HG02943 (cell line): Measurements from ENCODE around the gene RBM15B.
"Not testable (repeated sequence)": the region's sequence is repeated elsewhere in the genome, so short reads cannot be mapped to it uniquely, and the experiment has no call there.

Experiments
- ATAC-seq: cut with Tn5 transposase; IDR thresholded peaks from one replicate; pipeline ENCODE4 v1.9.1; 2021; ENCODE audit warnings: mild to moderate bottlenecking, low read depth, moderate library complexity; ENCODE audit not compliant: unreplicated experiment

The RBM15B gene

DNA sequence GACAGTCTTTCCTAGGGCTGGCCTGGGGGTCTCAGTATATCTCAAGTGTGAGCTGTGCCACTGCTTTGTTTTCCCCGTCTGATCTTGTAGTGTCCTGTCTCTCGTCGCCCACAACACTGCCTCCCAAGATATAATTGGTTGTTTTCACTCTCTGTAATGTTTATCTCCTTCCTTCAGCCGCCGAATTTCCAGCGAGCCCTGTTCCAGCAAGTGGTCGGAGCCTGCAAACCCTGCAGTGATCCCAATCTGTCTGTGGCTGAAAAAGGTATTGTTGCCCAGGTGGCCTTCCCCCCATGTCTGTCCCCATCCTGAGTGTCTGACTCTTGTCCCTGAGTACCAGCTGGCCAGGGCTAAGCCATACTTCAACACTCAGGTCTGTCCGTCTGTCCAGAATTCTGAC lies 15.5 kb upstream of the RBM15B start:
- no peak for ATAC-seq

DNA sequence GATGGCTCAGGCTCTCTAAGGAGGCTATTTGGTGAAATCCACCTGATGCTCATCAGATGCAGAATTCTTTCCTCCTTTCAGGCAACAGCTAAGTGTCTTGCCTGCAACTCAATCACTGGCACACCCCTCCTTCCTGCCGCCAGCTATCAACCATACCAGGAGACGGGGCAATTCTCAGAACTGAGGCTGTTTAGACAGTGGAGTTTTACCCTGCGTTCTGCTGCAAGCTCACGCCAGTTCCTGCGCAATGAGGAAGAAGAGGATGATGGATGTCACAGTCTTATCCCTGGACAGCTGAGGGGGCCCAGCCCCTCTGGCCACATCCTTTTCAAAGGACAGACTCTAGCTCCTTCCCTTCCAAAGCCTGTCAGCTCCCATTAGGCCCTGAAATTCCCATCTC lies 13.0 kb upstream of the RBM15B start:
- no peak for ATAC-seq

- no peak for ATAC-seq
Observed at GRCh38 chr3:51378726-51379125, 12.4 kb upstream of the RBM15B start.

- no peak for ATAC-seq
Observed at GRCh38 chr3:51379301-51379700, 11.8 kb upstream of the RBM15B start.

GRCh38 chr3:51379746-51380455 lies 11.2 kb upstream of the RBM15B start:
- no peak for ATAC-seq

DNA sequence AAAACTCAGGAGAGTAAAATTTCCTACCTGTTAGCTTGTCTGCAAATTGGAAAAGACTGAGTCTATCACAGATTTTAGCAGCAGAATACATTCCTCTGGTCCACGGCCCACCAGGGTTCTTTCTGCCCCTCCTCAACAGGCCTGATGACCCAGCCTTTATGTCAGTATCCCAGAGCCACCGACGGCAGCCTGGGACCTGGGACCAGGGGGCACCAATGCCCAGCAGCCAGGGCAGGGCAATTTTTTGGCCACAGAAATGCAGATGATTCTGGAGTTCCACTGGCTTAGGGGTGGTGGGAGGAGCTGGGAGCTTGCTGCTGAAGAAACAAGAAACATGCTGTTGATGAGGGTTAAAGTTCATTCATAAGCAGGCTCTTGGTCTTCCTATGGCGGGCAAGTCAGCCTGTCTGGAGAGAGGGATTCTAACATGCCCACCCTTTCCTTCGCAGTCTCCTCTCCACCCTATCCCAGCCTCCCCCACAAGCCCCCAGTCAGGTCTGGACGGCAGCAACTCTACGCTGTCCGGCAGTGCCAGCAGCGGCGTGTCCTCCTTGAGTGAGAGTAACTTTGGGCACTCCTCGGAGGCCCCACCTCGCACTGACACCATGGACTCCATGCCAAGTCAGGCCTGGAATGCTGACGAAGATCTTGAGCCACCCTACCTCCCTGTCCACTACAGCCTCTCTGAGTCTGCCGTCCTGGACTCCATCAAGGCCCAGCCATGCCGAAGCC lies 10.3 kb upstream of the RBM15B start:
- no peak for ATAC-seq

GRCh38 chr3:51381333-51381705 lies 9.8 kb upstream of the RBM15B start:
- ATAC-seq, result no peak

DNA sequence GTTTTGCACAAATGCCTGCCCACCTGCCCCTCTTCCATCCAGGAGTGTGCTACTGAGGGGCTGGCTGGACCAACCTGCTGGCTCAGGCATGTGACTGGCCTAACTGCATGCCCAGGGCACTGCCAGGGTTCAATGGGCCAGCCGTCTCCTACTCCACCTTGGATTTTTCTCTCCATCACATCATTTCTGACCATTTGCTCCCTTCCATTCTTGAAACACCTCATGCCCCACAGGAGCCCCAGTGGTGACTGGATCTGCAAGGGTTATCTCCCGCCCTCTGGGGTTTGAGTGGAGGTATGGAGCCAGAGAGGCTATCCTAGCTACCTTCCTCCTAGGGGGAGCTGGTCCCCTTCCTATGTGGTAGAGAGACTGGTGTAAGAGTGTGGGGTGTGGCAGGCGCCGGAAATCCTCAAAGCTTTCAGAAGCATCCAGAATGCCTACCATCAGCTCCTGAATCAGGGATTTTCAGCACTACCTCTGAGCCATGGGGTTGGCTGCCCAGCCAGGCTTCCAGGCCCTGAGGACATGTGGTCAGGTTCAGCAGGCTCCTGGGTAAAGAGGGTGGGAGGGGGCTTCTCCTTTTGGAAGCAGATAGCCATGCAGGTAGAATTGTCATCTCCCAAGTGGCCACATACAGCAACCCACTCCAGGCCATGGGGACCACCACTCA lies 8.9 kb upstream of the RBM15B start:
- no peak for ATAC-seq

GRCh38 chr3:51382947-51383578 lies 8.0 kb upstream of the RBM15B start:
- no peak for ATAC-seq

DNA sequence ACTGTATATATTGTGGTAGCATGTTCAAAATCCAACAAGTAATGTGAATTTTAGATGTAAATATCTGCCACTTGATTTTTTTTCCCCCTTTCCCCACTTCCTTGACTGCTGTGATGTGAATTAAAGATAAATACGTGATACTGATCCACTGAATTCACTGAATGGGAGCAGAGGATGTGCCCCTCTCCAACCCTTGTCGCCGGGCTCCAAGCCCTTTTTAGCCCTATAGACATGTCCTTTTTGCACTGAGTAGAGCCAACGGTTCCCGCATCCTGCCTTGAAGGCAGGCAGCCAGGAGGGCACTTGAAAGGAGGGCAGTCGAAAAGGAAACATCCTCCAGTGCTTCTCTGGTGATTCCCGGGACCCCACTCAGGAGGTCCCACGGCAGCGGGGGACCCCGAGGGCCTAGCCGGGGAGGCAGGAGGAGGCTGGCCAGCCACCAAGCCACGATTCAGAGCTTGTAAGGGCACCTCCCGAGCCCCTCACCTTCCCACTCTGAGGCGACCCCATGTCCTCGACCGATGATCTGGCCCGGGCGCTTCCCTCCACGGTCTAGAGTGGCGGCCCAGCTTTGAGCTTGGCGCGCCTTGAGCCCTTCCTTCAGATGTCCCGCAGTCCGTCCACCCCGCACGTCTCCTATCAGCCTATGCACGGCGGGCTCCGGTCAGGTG lies 6.9 kb upstream of the RBM15B start:
- ATAC-seq, result no peak

DNA sequence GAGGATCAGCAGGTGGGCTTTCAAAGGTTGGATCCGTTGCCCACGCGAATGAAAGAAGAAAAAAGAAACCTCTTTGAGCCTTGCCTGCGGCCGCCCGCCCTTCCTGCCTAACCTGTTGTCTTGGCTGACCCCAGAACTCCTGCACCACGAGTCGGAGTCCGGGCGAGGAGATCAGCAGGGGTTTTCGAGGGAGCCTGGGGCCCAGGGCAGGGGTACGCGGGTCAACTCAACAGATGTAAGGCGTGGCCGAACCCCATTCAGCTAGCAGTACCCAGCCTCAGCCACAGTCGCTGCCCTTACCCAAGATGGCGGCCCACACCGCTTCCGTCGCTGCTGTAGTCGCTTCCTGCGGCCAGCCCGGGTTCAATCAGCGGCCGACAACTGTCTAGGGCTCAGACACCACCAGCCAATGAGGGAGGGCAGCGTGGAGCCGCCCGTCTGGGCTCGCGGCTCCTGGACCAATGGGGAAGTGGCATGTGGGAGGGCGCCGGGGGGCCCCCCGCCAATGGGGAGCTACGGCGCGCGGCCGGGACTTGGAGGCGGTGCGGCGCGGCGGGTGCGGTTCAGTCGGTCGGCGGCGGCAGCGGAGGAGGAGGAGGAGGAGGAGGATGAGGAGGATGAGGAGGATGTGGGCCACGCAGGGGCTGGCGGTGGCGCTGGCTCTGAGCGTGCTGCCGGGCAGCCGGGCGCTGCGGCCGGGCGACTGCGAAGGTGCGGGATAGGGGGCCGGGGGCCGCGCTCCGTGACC lies 6.2 kb upstream of the RBM15B start, which contains the start of gene MANF:
Gene MANF, plus strand, starts transcription at position 566 of the 748 bp plus-strand sequence. Its CDS starts 52 bp downstream, at position 618.
- ATAC-seq, result peak; percentile 91

DNA sequence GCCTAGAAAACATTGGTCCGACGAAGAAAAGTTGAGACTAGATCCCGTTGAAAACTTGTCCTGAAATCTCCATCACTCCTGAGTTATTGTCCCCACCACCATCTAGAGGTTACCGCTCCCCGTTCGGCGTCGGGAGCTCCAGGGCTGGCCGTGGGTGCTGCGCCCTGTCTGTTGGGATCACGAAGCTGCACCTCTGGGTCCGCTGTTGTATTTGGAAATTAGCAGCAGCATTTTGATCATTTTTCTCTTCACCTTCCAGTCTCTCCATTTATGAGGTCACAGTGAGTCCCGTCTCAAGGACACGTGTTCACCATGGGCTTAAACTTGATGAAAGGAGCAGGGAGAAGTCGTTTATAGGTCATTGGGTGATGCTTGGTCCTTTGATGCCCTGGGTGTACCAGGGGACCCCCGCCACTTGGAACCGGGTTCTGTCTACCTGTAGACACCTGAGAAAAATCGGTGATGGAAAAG lies 5.4 kb upstream of the RBM15B start:
- ATAC-seq, result no peak

DNA sequence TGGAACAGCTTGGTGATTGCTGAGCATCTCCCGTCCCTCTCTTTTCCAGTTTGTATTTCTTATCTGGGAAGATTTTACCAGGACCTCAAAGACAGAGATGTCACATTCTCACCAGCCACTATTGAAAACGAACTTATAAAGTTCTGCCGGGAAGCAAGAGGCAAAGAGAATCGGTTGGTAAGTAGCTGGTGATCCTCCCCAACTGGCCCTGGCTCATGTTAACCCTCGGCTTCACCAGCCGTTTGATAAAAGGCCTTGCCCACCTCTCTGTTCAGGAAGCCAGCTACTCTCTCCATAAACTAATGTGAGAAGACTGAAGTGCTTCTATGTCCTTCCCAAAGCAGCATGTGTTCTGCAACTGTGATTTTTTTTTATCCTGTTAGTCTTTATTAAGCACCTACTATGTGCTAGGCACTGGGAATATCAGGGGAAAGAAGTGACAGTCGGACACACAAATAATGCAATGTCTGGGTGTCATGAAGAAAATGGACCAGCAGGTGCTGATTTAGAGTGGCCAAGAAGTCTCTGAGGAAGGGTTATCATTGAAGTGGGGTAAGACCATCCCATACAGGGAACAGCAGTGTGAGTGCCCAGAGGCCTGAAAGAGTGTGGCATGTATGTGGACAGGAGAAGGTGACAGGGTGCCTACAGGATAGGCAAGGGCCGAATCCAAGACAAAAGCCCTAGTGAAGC lies 4.8 kb upstream of the RBM15B start:
- ATAC-seq, result no peak

- no peak for ATAC-seq
Observed at GRCh38 chr3:51386852-51387229, 4.2 kb upstream of the RBM15B start.

DNA sequence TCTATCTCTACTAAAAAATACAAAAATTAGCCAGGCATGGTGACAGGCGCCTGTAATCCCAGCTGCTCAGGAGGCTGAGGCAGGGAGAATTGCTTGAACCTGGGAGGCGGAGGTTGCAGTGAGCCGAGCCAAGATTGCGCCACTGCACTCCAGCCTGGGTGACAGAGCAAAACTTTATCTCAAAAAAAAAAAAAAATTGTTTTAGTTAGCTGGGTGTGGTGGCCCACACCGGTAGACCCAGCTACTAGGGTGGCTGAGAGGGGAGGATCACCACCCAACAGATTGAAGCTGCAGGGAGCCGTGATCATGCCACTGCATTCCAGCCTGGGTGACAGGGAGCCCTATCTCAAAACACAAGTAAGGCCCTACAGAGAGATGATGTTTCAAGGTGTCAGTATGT lies 3.8 kb upstream of the RBM15B start:
- ATAC-seq, result not testable (repeated sequence)

DNA sequence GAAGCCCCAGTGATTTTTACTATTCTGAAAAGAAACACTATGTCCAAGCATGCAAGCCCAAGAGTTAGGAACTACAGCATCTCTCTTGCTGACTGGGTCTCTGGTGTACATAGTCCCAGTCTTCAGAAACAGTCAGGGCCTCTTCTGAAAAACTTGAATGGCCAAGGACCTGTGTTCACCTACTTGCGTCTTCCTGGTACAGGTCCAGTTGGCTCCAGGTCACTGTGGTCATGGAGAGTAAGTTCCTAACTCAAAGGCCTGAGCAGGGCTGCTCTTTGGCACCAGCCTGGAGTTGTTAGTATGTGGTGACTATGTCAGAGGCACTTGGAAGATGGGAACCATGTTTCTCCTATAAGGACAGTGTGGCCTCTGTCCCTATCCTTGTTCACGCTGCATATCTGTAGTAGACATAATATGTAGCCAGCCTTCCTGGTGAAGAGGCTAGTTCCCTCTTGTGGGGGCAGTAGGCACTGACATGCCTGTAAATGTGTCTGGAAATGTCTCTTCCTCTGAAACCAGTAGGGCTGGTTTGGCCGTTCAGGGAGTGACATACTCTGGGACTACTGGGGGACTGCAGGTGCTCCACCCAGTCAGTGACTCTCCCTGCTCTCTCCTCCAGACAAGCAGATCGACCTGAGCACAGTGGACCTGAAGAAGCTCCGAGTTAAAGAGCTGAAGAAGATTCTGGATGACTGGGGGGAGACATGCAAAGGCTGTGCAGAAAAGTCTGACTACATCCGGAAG lies 2.6 kb upstream of the RBM15B start:
- ATAC-seq, result no peak

DNA sequence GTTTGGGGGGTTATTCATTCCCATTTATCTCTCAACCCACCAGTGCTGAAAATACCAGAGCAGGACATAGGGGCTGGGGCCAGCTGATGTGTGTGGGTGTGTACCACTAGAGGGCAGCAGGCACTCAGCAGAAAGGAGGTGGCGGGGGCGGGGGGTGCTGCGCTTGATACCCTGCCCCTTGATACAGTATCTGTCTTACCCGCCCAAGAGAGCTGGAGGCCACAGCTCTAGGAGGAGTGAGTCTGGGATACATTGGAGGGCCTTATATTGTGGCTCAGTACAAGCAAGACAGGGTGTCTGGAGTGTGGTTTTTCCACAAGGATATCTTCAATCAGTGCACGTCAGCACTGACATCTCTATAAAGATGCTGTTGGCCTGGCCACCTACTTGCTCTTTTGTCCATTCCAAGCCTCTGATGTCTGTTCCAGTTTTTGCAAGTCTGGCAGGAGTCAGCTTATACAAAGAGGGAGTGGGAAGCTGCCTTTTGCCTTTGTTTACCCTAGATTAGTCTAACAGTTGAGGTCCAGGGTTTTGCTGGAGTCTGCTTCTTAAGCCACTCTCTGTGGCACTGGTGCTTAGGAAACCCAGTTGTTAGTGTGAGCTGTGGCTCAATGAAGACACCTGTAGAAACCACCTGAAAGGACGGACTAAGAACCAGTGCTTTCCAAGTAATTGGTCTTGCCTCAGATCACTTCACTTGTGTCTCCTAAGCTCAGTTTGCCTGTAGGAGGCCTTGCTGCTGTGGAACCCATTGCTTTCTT lies 1.5 kb upstream of the RBM15B start:
- ATAC-seq, result no peak
